Measurements from ENCODE around the gene LRIG3. TPM values are rescaled to one million over a fixed set of nuclear protein-coding genes. Genes with fewer than 3 reads are reported as not detected.

Gene LRIG3
- total and polyA plus RNA-seq, 7 donors = 2.8 to 186 (median 58.1) TPM

- no peak overlapping the region for H3K4me3 ChIP-seq
- no peaks in the 10 kb centered on the region for H3K9me3 ChIP-seq
- DNase-seq = no peak
- no peaks in the 10 kb centered on the region for H3K27me3 ChIP-seq
- no peaks in the 10 kb centered on the region for H3K36me3 ChIP-seq
- no peak for TF ChIP-seq EP300 (IDR thresholded peaks at IDR 0.05)
- H3K4me1 ChIP-seq = no peaks in the 10 kb centered on the region
- intact Hi-C loops (cut with DNase I) = no loop called here
- H3K27ac ChIP-seq = no peak overlapping the region
These were observed 6.3 kb upstream of the LRIG3 start for GRCh38 chr12:58926586-58926985.

- Histone ChIP-seq H3K36me3 (no peaks in the 10 kb centered on the region), H3K4me1 (peaks cover 0 to 6% (median 5%) of the 10 kb centered on the region in 4 donors), H3K27ac (no peak overlapping the region), H3K9me3 (no peaks in the 10 kb centered on the region), H3K27me3 (no peaks in the 10 kb centered on the region), H3K4me3 (no peak overlapping the region)
- intact Hi-C loops (cut with DNase I) = no loop called here
- WGBS, 2 donors = 26 to 61% methylated on average over 2 of the region's 2 CpGs
- TF ChIP-seq POLR2AphosphoS5 (IDR thresholded peaks at IDR 0.05) = no peak
- TF ChIP-seq CTCF (IDR thresholded peaks at IDR 0.05) = no peak
- TF ChIP-seq POLR2A (IDR thresholded peaks at IDR 0.05) = no peak
- no peak for TF ChIP-seq EP300 (IDR thresholded peaks at IDR 0.05)
- no peak for DNase-seq
These were observed 5.4 kb upstream of the LRIG3 start for GRCh38 chr12:58925751-58926150.

GRCh38 chr12:58925111-58925611, 4.9 kb upstream of the LRIG3 start:
- Histone ChIP-seq H3K27me3 (no peaks in the 10 kb centered on the region), H3K9me3 (no peaks in the 10 kb centered on the region), H3K4me3 (no peak overlapping the region), H3K36me3 (no peaks in the 10 kb centered on the region), H3K4me1 (peaks cover 0 to 8% (median 6%) of the 10 kb centered on the region in 4 donors), H3K27ac (no peak overlapping the region)
- TF ChIP-seq POLR2A (IDR thresholded peaks at IDR 0.05) (no peak), POLR2AphosphoS5 (IDR thresholded peaks at IDR 0.05) (no peak), CTCF (IDR thresholded peaks at IDR 0.05) (no peak), EP300 (IDR thresholded peaks at IDR 0.05) (no peak)
- DNase-seq = no peak
- 10 to 21% methylated on average over 1 of the region's 1 CpG for WGBS, 2 donors
- intact Hi-C loops (cut with DNase I) = no loop called here

GRCh38 chr12:58924652-58925051, 4.3 kb upstream of the LRIG3 start:
- 56 to 80% methylated on average over 1 of the region's 1 CpG for WGBS, 2 donors
- Histone ChIP-seq H3K27me3 (no peaks in the 10 kb centered on the region), H3K9me3 (no peaks in the 10 kb centered on the region), H3K4me3 (no peak overlapping the region), H3K4me1 (peaks cover 0 to 8% (median 6%) of the 10 kb centered on the region in 4 donors), H3K36me3 (no peaks in the 10 kb centered on the region), H3K27ac (no peak overlapping the region)
- DNase-seq = no peak
- intact Hi-C loops (cut with DNase I) = no loop called here
- TF ChIP-seq EP300 (IDR thresholded peaks at IDR 0.05) = no peak
- TF ChIP-seq CTCF (IDR thresholded peaks at IDR 0.05) = no peak
- TF ChIP-seq POLR2AphosphoS5 (IDR thresholded peaks at IDR 0.05) = no peak
- TF ChIP-seq POLR2A (IDR thresholded peaks at IDR 0.05) = no peak

GRCh38 chr12:58923781-58924180, 3.5 kb upstream of the LRIG3 start:
- Histone ChIP-seq H3K36me3 (no peaks in the 10 kb centered on the region), H3K27ac (no peak overlapping the region), H3K27me3 (no peaks in the 10 kb centered on the region), H3K4me1 (peaks cover 0 to 8% (median 6%) of the 10 kb centered on the region in 4 donors), H3K9me3 (no peaks in the 10 kb centered on the region), H3K4me3 (no peak overlapping the region)
- intact Hi-C loops (cut with DNase I) = no loop called here
- TF ChIP-seq EP300 (IDR thresholded peaks at IDR 0.05) (no peak), POLR2AphosphoS5 (IDR thresholded peaks at IDR 0.05) (no peak)
- WGBS, 2 donors = 52 to 79% methylated on average over 4 of the region's 4 CpGs
- DNase-seq = no peak

- no peak for DNase-seq
- TF ChIP-seq POLR2AphosphoS5 (IDR thresholded peaks at IDR 0.05) (no peak), CTCF (IDR thresholded peaks at IDR 0.05) (no peak), EP300 (IDR thresholded peaks at IDR 0.05) (no peak), POLR2A (IDR thresholded peaks at IDR 0.05) (no peak)
- no peaks in the 10 kb centered on the region for H3K36me3 ChIP-seq
- no peaks in the 10 kb centered on the region for H3K9me3 ChIP-seq
- intact Hi-C loops (cut with DNase I) = no loop called here
- peaks cover 0 to 8% (median 6%) of the 10 kb centered on the region in 4 donors for H3K4me1 ChIP-seq
- H3K27ac ChIP-seq = no peak overlapping the region
- H3K27me3 ChIP-seq = no peaks in the 10 kb centered on the region
- no peak overlapping the region for H3K4me3 ChIP-seq
These were observed 2.5 kb upstream of the LRIG3 start for GRCh38 chr12:58922849-58923248.

All from sigmoid colon (tissue), 7 donors.